HepG2 (cell line): Measurements from ENCODE around the gene IKBKE. TPM values are rescaled to one million over a fixed set of nuclear protein-coding genes. Genes with fewer than 3 reads are reported as not detected.

Source experiments
- ATAC-seq: fragments of 200-7000 bp; cut with Tn5 transposase; 3 replicates; pipeline ENCODE4 v1.9.1; 2020; ENCODE audit warnings: mild to moderate bottlenecking, moderate library complexity
- BruUV-seq: library from RNA; stranded (reverse); fragments of 400-500 nt; replicated peaks from 2 replicates; lab custom pipeline; 2021; lab: Mats Ljungman, UMichigan
- CTCF ChIA-PET: fragments of 300-600 bp; formaldehyde crosslinking; extraction: SDS; loops from one replicate; lab custom pipeline; 2021; ENCODE audit warnings: low total read pairs, inconsistent platforms, low intra/inter-chr PET ratio; lab: Yijun Ruan, JAX
- POLR2A ChIA-PET: fragments of 350-600 bp; sonication (Branson Sonifier 250); formaldehyde crosslinking; loops from one replicate; lab custom pipeline; 2020; ENCODE audit warnings: antibody characterized with exemption, inconsistent platforms; lab: Yijun Ruan, JAX
- DNase-seq: peaks from one replicate; pipeline ENCODE4 v3.0.0-alpha.2; 2015; ENCODE audit warnings: low spot score
- FAIRE-seq: peaks from 3 replicates; lab custom pipeline; 2011; peaks lifted over from hg19 to GRCh38; lab: Jason Lieb, UNC
- H2AFZ ChIP-seq: one replicate; pipeline ENCODE4 v1.6.1; 2011; ENCODE audit warnings: low read length, inconsistent platforms
- H3K27ac ChIP-seq: fragments of 300-600 bp; 3 replicates; pipeline ENCODE4 v1.8.0; 2011; ENCODE audit warnings: mixed run types, mild to moderate bottlenecking, mixed read lengths, low read length, inconsistent platforms; ENCODE audit not compliant: insufficient read depth; ENCODE audit errors: extremely low read length
- H3K27me3 ChIP-seq, 2 experiments: fragments of 200-600 bp in 1 of 2; 2 replicates in 1 of 2; 3 replicates in 1 of 2; pipeline versions ENCODE4 v1.6.0 to v1.8.0; 2011; ENCODE audit warnings: low read length in 2 of 2, mild to moderate bottlenecking in 2 of 2, moderate library complexity in 2 of 2, inconsistent platforms in 1 of 2; ENCODE audit not compliant: insufficient read depth in 2 of 2, control insufficient read depth in 1 of 2
- H3K36me3 ChIP-seq, 2 experiments: fragments of 200-600 bp in 1 of 2; replicated peaks in 1 of 2; 2 replicates in 1 of 2; 3 replicates in 1 of 2; pipeline versions ENCODE4 v1.5.1 to v1.8.0; 2011; ENCODE audit warnings: low read length in 2 of 2, inconsistent platforms in 1 of 2; ENCODE audit not compliant: insufficient read depth in 2 of 2, control insufficient read depth in 1 of 2
- H3K4me1 ChIP-seq: 2 replicates; pipeline ENCODE4 v1.5.1; 2012; ENCODE audit warnings: low read length, inconsistent platforms; ENCODE audit not compliant: insufficient read depth
- H3K4me2 ChIP-seq: 2 replicates; pipeline ENCODE4 v1.6.0; 2011; ENCODE audit warnings: low read depth, low read length, inconsistent platforms
- H3K4me3 ChIP-seq, 3 experiments: fragments of 200-600 bp in 1 of 3; sonication (generic), shearing (Covaris generic) in 1 of 3; replicated peaks in 1 of 3; 2 replicates each; pipeline ENCODE4 v1.5.1; 2011 to 2016; ENCODE audit warnings: low read length in 3 of 3, inconsistent platforms in 2 of 3, low read depth in 2 of 3, mild to moderate bottlenecking in 2 of 3, control low read depth in 1 of 3, mixed read lengths in 1 of 3; ENCODE audit not compliant: insufficient read depth in 1 of 3
- H3K79me2 ChIP-seq: one replicate; pipeline ENCODE4 v1.6.1; 2011; ENCODE audit warnings: low read length, inconsistent platforms; ENCODE audit not compliant: insufficient read depth
- H3K9ac ChIP-seq: 2 replicates; pipeline ENCODE4 v1.6.0; 2011; ENCODE audit warnings: mild to moderate bottlenecking, low read depth, low read length, inconsistent platforms; ENCODE audit not compliant: insufficient read depth
- H3K9me3 ChIP-seq: 2 replicates; pipeline ENCODE4 v1.5.1; 2012; ENCODE audit warnings: mild to moderate bottlenecking, low read length
- H4K20me1 ChIP-seq: 2 replicates; pipeline ENCODE4 v1.6.0; 2011; ENCODE audit warnings: inconsistent platforms, mild to moderate bottlenecking, low read length, moderate library complexity; ENCODE audit not compliant: insufficient read depth
- ADNP ChIP-seq: sonication (generic); formaldehyde crosslinking; IDR thresholded peaks from 2 replicates; pipeline ENCODE4 v1.4.0; 2020; ENCODE audit warnings: missing genetic modification reagents
- FOXP4 ChIP-seq: sonication (generic); formaldehyde crosslinking; IDR thresholded peaks from 2 replicates; pipeline ENCODE4 v1.4.0; 2020; ENCODE audit warnings: missing genetic modification reagents
- HNF1B ChIP-seq: sonication (generic); formaldehyde crosslinking; IDR thresholded peaks from 2 replicates; pipeline ENCODE4 v1.5.1; 2020; ENCODE audit warnings: mild to moderate bottlenecking, moderate library complexity, missing genetic modification reagents
- KDM2A ChIP-seq: sonication (generic); formaldehyde crosslinking; IDR thresholded peaks from 2 replicates; pipeline ENCODE4 v1.4.0; 2020; ENCODE audit warnings: low read depth, missing genetic modification reagents, borderline replicate concordance
- ZFP41 ChIP-seq: sonication (generic); formaldehyde crosslinking; IDR thresholded peaks from 2 replicates; pipeline ENCODE4 v1.4.0; 2020; ENCODE audit warnings: mild to moderate bottlenecking, missing genetic modification reagents, borderline replicate concordance
- ZIK1 ChIP-seq: sonication (generic); formaldehyde crosslinking; IDR thresholded peaks from 2 replicates; pipeline ENCODE4 v1.5.0; 2020; ENCODE audit warnings: mild to moderate bottlenecking, low read depth, missing genetic modification reagents, borderline replicate concordance
- WGBS: methylation state at CpG from one replicate; pipeline ENCODE4 v1.1.6; 2017; ENCODE audit warnings: low lambda C conversion rate; 5-methylcytosine and 5-hydroxymethylcytosine counted together
- in situ Hi-C: cut with HindIII; loops from 2 replicates; pipeline ENCODE4 v1.10.0; 2017; ENCODE audit warnings: low pct_unique_long_range_greater_than_20kb; ENCODE audit not compliant: extremely low pct_ligation_motif_present
- intact Hi-C: fragments of 100-400 bp; cut with micrococcal nuclease; formaldehyde crosslinking; loops from one replicate; pipeline ENCODE4 v1.10.0; 2022; ENCODE audit not compliant: unreplicated experiment
- polyA plus RNA-seq, 8 experiments: library from polyadenylated mRNA; depleted of rRNA in 3 of 8; stranded (reverse) in 7 of 8; unstranded in 1 of 8; fragments of >200 nt; fragmentation: Illumina TruSeq in 4 of 8; extraction: Trizol in 4 of 8; gene quantifications; 2 replicates each; pipeline versions ENCODE4 v1.2.1 to v1.2.3, GENCODE V29; 2011 to 2016; ENCODE audit warnings: low read depth in 4 of 8, missing spikeins in 1 of 8, mixed read lengths in 1 of 8; ENCODE audit not compliant: insufficient read depth in 1 of 8
- total RNA-seq, 5 experiments: library from RNA; depleted of rRNA; stranded (reverse); fragments of >200 nt; fragmentation: Illumina TruSeq; extraction: Trizol; gene quantifications; 2 replicates each; pipeline ENCODE4 v1.2.3, GENCODE V29; 2016; ENCODE audit warnings: low read depth in 1 of 5
- TF ChIP-seq, protein P1 (sequence below): sonication (generic); formaldehyde crosslinking; IDR thresholded peaks from 2 replicates; pipeline ENCODE4 v1.8.1; 2022; ENCODE audit warnings: low read depth, mild to moderate bottlenecking, missing genetic modification reagents
- TF ChIP-seq, protein P2 (sequence below): fragments of 450-650 bp; IDR thresholded peaks from 2 replicates; pipeline ENCODE4 v1.6.1; 2017

Gene IKBKE
- total and polyA plus RNA-seq, 2 of the 13 experiments (the other 11 are each of a cell fraction or from before 2014, with no cell fraction given): 4.5 to 5.8 TPM

DNA sequence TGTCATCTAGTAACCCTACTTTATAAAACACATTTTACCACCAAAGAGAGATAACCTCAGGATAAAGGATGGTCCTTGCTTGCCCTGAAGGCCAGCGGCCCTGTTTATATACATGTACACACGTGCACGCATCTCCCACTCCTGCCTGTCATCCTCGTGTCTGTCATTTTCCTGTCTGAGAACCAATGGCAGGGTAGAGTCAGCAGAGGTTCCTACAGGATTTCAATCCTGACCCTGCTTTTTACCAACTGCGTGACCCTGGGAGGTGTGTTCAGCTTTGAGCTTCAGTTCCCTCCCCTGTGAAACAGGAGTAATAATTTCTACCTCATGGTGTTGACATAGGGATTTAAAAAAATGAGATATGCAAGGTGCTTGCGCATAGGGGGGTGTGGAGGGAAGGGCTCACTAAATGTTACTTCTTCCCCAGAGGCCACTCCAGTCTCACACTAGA lies 24.8 kb downstream of the IKBKE start:
- 95% methylated on average over 6 of the region's 6 CpGs for WGBS
- TF ChIP-seq KDM2A (CRISPR knock-in tag) (no peak), ZFP41 (no peak), ZIK1 (CRISPR knock-in tag) (no peak), ADNP (no peak), FOXP4 (CRISPR knock-in tag) (no peak), HNF1B (CRISPR knock-in tag) (no peak)
- TF ChIP-seq, protein P1, sequence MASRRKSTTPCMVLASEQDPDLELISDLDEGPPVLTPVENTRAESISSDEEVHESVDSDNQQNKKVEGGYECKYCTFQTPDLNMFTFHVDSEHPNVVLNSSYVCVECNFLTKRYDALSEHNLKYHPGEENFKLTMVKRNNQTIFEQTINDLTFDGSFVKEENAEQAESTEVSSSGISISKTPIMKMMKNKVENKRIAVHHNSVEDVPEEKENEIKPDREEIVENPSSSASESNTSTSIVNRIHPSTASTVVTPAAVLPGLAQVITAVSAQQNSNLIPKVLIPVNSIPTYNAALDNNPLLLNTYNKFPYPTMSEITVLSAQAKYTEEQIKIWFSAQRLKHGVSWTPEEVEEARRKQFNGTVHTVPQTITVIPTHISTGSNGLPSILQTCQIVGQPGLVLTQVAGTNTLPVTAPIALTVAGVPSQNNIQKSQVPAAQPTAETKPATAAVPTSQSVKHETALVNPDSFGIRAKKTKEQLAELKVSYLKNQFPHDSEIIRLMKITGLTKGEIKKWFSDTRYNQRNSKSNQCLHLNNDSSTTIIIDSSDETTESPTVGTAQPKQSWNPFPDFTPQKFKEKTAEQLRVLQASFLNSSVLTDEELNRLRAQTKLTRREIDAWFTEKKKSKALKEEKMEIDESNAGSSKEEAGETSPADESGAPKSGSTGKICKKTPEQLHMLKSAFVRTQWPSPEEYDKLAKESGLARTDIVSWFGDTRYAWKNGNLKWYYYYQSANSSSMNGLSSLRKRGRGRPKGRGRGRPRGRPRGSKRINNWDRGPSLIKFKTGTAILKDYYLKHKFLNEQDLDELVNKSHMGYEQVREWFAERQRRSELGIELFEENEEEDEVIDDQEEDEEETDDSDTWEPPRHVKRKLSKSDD (CRISPR knock-in tag): no peak
- TF ChIP-seq, protein P2, sequence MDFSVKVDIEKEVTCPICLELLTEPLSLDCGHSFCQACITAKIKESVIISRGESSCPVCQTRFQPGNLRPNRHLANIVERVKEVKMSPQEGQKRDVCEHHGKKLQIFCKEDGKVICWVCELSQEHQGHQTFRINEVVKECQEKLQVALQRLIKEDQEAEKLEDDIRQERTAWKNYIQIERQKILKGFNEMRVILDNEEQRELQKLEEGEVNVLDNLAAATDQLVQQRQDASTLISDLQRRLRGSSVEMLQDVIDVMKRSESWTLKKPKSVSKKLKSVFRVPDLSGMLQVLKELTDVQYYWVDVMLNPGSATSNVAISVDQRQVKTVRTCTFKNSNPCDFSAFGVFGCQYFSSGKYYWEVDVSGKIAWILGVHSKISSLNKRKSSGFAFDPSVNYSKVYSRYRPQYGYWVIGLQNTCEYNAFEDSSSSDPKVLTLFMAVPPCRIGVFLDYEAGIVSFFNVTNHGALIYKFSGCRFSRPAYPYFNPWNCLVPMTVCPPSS: no peak
- Histone ChIP-seq H3K36me3 (peaks cover 3 to 7% of the 10 kb centered on the region in 2 experiments; a peak in 4 of 5 replicates), H3K27ac (no peak overlapping the region), H3K4me1 (no peaks in the 10 kb centered on the region), H3K4me3 (no peak overlapping the region), H2AFZ (no peak overlapping the region), H3K79me2 (no peaks in the 10 kb centered on the region), H3K27me3 (no peaks in the 10 kb centered on the region), H3K4me2 (no peak overlapping the region), H3K9ac (no peak overlapping the region), H4K20me1 (no peaks in the 10 kb centered on the region), H3K9me3 (no peaks in the 10 kb centered on the region)
- BruUV-seq: no TSS peak
- POLR2A ChIA-PET: no interaction called here
- CTCF ChIA-PET: no interaction called here
- ATAC-seq: no peak
- no peak for DNase-seq
- in situ Hi-C loops: no loop called here
- intact Hi-C loops: no loop called here
- FAIRE-seq: no peak
